ENCODE measurements around the gene HOXD10. TPM values are rescaled to one million over a fixed set of nuclear protein-coding genes. Genes with fewer than 3 reads are reported as not detected.

HOXD10 gene
- total RNA-seq, 1 donor from 2014 or later = 14.3 TPM

DNA sequence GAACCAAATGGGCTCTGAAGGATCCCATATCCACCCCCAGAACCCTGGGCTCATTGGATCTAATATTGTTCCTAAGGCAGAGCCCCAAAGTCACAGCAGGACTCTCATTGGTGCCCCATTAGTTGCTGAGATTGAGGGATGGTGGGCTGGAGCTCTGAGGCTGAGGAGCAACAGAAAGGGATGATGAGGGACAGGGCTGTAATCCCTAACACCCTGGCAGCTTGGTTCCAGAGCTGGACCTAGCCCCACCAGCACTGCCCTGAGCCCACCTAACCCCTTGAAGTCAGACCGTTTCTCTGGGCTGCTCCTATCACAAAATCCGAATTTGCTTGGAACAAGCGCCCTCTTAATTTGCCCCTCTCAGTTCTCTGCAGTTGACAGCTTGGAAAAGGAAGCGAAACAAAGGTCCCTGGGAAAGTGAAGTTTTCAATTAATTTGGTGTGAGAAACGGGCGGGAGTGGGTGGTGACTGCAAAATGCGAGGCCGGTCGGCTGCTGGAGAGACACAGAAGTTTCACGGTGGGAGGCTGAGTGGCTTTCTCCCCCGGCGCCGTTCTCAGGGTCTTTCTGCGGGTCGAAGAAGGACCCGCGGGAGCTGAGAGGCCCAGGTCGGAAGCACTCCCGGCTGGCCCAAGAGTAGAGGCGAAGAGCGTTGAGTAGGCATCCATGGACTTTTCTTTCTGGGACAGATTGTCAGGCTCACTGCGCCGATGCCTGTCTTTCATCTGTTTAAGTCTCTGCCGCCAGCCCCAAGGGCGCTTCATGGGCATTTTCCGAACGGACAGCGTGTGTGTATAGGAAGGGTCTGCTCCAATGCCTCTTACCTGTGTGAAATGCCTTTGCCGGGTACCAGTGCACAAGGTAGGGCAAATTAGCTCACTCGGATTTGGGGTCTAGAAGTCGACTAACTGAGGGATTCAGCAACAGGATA, 25.0 kb upstream of the HOXD10 start:
- no peak for DNase-seq (ENCODE audit: low read depth)
- no peak overlapping the region for H3K4me3 ChIP-seq (ENCODE audit: low read depth, low read length)
- TF ChIP-seq, protein P1, sequence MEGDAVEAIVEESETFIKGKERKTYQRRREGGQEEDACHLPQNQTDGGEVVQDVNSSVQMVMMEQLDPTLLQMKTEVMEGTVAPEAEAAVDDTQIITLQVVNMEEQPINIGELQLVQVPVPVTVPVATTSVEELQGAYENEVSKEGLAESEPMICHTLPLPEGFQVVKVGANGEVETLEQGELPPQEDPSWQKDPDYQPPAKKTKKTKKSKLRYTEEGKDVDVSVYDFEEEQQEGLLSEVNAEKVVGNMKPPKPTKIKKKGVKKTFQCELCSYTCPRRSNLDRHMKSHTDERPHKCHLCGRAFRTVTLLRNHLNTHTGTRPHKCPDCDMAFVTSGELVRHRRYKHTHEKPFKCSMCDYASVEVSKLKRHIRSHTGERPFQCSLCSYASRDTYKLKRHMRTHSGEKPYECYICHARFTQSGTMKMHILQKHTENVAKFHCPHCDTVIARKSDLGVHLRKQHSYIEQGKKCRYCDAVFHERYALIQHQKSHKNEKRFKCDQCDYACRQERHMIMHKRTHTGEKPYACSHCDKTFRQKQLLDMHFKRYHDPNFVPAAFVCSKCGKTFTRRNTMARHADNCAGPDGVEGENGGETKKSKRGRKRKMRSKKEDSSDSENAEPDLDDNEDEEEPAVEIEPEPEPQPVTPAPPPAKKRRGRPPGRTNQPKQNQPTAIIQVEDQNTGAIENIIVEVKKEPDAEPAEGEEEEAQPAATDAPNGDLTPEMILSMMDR (conservative IDR thresholded peaks at IDR 0.05; ENCODE audit: low read depth, low read length) = no peak

DNA sequence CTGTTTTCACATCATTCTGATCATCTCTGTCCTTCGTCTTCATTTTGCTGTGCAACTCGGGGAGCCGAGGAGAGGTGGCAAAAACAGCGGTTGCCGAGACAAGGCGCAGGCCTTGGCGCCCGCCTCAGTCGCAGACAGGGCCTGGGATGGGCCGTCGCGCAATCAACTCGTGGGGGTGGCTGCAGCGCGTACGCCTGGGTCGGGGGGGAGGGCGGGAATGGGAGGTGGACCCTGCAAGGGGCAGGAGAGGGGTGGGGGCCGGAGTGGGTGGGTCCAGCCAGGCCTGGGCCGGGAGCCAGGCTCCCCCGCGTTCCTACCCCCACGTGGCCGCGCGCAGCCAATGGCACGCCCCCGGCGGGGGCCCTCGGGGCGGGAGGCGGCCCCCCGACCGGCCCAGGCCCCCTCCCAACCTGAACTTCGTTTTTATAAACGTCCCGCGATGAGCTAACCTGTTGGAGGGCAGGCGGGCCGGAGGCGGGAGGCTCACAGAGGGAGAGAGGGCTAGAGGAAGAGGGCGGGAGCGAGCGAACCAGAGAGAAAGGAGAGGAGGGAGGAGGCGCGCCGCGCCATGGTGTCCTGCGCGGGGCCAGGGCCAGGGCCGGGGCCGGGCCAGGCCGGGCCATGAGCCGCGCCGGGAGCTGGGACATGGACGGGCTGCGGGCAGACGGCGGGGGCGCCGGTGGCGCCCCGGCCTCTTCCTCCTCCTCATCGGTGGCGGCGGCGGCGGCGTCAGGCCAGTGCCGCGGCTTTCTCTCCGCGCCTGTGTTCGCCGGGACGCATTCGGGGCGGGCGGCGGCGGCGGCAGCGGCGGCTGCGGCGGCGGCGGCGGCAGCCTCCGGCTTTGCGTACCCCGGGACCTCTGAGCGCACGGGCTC, 24.1 kb upstream of the HOXD10 start, which contains the start of gene HOXD13:
Gene HOXD13 (plus strand): TSS at position 452 of the 875 bp plus-strand sequence. CDS start 170 bp downstream, at position 622.
- DNase-seq (ENCODE audit: low read depth) = no peak
- TF ChIP-seq, protein P1 (conservative IDR thresholded peaks at IDR 0.05; ENCODE audit: low read depth, low read length) = no peak
- no peak within 1 kb of the TSS for H3K4me3 ChIP-seq (ENCODE audit: low read depth, low read length)

DNA sequence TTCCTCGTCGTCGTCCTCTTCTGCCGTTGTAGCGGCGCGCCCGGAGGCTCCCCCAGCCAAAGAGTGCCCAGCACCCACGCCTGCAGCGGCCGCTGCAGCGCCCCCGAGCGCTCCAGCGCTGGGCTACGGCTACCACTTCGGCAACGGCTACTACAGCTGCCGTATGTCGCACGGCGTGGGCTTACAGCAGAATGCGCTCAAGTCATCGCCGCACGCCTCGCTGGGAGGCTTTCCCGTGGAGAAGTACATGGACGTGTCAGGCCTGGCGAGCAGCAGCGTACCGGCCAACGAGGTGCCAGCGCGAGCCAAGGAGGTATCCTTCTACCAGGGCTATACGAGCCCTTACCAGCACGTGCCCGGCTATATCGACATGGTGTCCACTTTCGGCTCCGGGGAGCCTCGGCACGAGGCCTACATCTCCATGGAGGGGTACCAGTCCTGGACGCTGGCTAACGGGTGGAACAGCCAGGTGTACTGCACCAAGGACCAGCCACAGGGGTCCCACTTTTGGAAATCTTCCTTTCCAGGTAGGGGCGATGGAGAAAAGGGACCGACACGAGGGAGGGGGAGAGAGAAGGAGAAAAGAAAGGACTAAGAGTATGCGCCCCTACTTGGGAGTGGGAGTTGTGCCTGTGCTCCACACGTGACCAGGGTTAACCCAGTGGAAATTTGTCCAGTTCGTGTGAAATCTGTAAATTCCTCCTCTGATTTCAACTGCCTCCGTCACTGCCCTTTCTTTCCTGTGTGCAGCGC, 23.3 kb upstream of the HOXD10 start:
- DNase-seq (ENCODE audit: low read depth) = no peak
- TF ChIP-seq, protein P1 (conservative IDR thresholded peaks at IDR 0.05; ENCODE audit: low read depth, low read length) = no peak
- H3K4me3 ChIP-seq (ENCODE audit: low read depth, low read length) = no peak overlapping the region

DNA sequence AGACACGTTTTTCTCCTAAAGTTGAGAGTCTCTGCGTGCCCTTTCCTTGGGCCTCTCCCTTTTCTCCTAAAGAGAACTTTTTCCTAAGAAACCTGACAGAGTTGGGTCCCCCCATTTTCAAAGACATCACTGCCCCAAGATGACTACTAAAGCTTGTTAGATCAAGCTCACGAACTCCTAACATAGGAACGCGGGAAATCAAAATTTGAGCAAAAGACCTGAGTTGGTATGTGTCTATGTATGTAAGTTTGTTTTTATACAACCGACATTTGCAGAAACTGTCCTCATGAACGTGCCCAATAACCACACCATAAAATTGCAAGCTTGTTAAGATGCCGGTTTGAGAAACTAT, 22.7 kb upstream of the HOXD10 start:
- DNase-seq (ENCODE audit: low read depth) = no peak
- TF ChIP-seq, protein P1 (conservative IDR thresholded peaks at IDR 0.05; ENCODE audit: low read depth, low read length) = no peak
- no peak overlapping the region for H3K4me3 ChIP-seq (ENCODE audit: low read depth, low read length)

DNA sequence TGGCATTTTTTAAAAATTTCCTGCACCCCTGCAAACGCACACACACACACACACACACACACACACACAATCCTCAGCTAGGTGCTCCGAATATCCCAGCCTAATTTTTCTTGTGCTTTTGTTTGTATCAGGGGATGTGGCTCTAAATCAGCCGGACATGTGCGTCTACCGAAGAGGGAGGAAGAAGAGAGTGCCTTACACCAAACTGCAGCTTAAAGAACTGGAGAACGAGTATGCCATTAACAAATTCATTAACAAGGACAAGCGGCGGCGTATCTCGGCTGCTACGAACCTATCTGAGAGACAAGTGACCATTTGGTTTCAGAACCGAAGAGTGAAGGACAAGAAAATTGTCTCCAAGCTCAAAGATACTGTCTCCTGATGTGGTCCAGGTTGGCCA, 22.2 kb upstream of the HOXD10 start:
- H3K4me3 ChIP-seq (ENCODE audit: low read depth, low read length) = no peak overlapping the region
- DNase-seq (ENCODE audit: low read depth) = no peak
- TF ChIP-seq, protein P1 (conservative IDR thresholded peaks at IDR 0.05; ENCODE audit: low read depth, low read length) = no peak

DNA sequence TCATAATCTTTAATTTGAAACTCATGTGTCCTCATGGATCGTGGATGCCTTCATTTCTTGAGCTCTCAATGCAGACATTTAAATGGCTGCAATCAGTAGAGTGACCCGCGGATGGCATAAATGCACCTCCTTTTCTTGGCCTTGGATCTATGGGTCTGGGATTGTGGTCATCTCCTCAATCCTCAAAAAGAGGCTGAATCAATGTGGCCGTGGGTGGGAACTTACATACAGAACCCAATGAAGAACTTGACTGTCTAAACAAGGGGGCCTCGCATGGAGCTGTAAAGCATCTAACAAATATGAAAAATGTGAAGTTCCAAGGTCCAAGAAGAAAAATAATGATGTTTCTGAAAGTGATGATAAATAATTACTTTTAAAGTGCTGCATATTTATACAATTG, 21.2 kb upstream of the HOXD10 start:
- TF ChIP-seq, protein P1 (conservative IDR thresholded peaks at IDR 0.05; ENCODE audit: low read depth, low read length) = no peak
- DNase-seq (ENCODE audit: low read depth) = no peak
- no peak overlapping the region for H3K4me3 ChIP-seq (ENCODE audit: low read depth, low read length)

All from epithelial cell of proximal tubule (primary cell).